ENCODE data around the gene NELFCD. TPM values are rescaled to one million over a fixed set of nuclear protein-coding genes. Genes with fewer than 3 reads are reported as not detected.

The NELFCD gene
- total RNA-seq, 1 donor from 2014 or later = 70.4 TPM

DNA sequence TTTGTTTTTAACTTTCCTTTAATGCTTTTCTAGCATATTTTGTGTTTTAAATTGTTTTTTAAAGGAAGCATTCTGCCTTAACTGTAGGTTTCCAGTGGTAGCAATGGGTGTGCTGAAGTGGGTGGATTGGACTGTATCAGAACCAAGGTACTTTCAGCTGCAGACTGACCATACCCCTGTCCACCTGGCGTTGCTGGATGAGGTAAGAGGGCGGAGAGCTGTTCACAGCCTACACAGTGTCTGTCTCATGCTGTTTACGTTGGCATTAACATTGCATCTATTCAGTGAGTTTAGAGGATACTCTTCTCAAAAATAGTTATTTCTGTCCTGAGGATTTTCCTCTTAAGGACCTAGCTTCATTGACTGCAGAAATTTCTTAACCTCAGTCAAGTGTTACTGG lies 11.9 kb downstream of the NELFCD start:
- peaks cover 59% of the 10 kb centered on the region for H3K36me3 ChIP-seq (ENCODE audit: insufficient read depth, low read length)
- H3K4me1 ChIP-seq (ENCODE audit: insufficient read depth, low read length) = no peaks in the 10 kb centered on the region
- no peaks in the 10 kb centered on the region for H3K9me3 Mint-ChIP-seq (ENCODE audit: unreplicated experiment)
- no peak for DNase-seq (ENCODE audit: low read depth)
- no peak overlapping the region for H2AFZ ChIP-seq (ENCODE audit: low read depth, low read length)
- no peaks in the 10 kb centered on the region for H3K27me3 Mint-ChIP-seq (ENCODE audit: low read depth, unreplicated experiment)
- peaks cover under 1% of the 10 kb centered on the region for H3K79me2 ChIP-seq (ENCODE audit: insufficient read depth, low read length)
- H3K4me1 Mint-ChIP-seq (ENCODE audit: low read depth, unreplicated experiment) = peaks cover 5% of the 10 kb centered on the region
- no peaks in the 10 kb centered on the region for H3K27me3 ChIP-seq (ENCODE audit: insufficient read depth, low read length)
- no peak for FAIRE-seq
- no peaks in the 10 kb centered on the region for H3K9me3 ChIP-seq (ENCODE audit: insufficient read depth, low read depth, low read length)
- H3K9ac ChIP-seq (ENCODE audit: low read length) = no peak overlapping the region
- H3K27ac ChIP-seq (ENCODE audit: low read depth, low read length) = no peak overlapping the region
- H4K20me1 ChIP-seq (ENCODE audit: insufficient read depth, low read length) = peaks cover 7% of the 10 kb centered on the region
- H3K27ac Mint-ChIP-seq (ENCODE audit: unreplicated experiment) = no peak overlapping the region
- H3K4me3 ChIP-seq (ENCODE audit: insufficient read depth, low read depth, low read length) = no peak overlapping the region
- peaks cover 9% of the 10 kb centered on the region for H3K36me3 Mint-ChIP-seq (ENCODE audit: low read depth, unreplicated experiment)
- TF ChIP-seq, protein P1, sequence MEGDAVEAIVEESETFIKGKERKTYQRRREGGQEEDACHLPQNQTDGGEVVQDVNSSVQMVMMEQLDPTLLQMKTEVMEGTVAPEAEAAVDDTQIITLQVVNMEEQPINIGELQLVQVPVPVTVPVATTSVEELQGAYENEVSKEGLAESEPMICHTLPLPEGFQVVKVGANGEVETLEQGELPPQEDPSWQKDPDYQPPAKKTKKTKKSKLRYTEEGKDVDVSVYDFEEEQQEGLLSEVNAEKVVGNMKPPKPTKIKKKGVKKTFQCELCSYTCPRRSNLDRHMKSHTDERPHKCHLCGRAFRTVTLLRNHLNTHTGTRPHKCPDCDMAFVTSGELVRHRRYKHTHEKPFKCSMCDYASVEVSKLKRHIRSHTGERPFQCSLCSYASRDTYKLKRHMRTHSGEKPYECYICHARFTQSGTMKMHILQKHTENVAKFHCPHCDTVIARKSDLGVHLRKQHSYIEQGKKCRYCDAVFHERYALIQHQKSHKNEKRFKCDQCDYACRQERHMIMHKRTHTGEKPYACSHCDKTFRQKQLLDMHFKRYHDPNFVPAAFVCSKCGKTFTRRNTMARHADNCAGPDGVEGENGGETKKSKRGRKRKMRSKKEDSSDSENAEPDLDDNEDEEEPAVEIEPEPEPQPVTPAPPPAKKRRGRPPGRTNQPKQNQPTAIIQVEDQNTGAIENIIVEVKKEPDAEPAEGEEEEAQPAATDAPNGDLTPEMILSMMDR (IDR thresholded peaks at IDR 0.05; ENCODE audit: insufficient read depth, low read depth, low read length) = no peak
- no peak for TF ChIP-seq EZH2 (IDR thresholded peaks at IDR 0.05; ENCODE audit: insufficient read depth, low read length)
- H3K4me2 ChIP-seq (ENCODE audit: low read length) = no peak overlapping the region
- no peak overlapping the region for H3K4me3 Mint-ChIP-seq (ENCODE audit: unreplicated experiment)

DNA sequence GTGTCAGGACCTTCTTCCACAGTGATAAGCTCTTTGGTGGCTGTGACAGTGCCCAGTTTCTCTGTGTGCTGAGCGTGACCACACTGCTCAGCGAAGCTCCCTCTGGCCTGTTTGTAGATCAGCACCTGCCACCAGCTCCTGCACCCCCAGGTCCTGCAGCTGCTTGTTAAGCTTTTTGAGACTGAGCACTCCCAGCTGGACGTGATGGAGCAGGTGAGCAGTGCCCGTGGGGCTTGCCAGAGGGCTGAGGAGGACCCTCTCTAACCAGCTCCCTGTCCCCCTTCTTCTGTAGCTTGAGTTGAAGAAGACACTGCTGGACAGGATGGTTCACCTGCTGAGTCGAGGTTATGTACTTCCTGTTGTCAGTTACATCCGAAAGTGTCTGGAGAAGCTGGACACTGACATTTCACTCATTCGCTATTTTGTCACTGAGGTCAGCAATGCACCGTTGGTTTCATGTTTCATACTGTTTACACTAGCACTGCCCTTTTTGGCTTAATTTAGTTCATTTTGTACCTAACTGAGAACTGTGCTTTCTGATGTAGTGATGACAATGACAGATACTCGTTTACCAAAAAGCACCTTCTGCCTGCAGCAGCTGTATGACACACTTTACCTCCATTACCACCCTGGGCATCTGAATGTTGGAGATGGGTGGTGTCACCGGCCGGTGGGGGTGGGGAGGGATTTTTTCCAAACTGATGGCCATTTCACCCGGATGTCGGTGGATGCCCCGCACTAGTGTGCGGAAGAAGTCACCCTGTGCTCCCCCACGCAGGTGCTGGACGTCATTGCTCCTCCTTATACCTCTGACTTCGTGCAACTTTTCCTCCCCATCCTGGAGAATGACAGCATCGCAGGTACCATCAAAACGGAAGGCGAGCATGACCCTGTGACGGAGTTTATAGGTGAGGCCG lies 12.5 kb downstream of the NELFCD start:
- Histone ChIP-seq H3K27me3 (ENCODE audit: insufficient read depth, low read length) (no peaks in the 10 kb centered on the region), H3K79me2 (ENCODE audit: insufficient read depth, low read length) (no peaks in the 10 kb centered on the region), H3K4me1 (ENCODE audit: insufficient read depth, low read length) (no peaks in the 10 kb centered on the region), H2AFZ (ENCODE audit: low read depth, low read length) (no peak overlapping the region), H3K4me3 (ENCODE audit: insufficient read depth, low read depth, low read length) (no peak overlapping the region), H3K4me2 (ENCODE audit: low read length) (no peak overlapping the region), H4K20me1 (ENCODE audit: insufficient read depth, low read length) (peaks cover 3% of the 10 kb centered on the region), H3K9me3 (ENCODE audit: insufficient read depth, low read depth, low read length) (no peaks in the 10 kb centered on the region), H3K27ac (ENCODE audit: low read depth, low read length) (no peak overlapping the region), H3K36me3 (ENCODE audit: insufficient read depth, low read length) (peaks cover 57% of the 10 kb centered on the region), H3K9ac (ENCODE audit: low read length) (no peak overlapping the region)
- no peak for DNase-seq (ENCODE audit: low read depth)
- peaks cover 9% of the 10 kb centered on the region for H3K36me3 Mint-ChIP-seq (ENCODE audit: low read depth, unreplicated experiment)
- H3K27me3 Mint-ChIP-seq (ENCODE audit: low read depth, unreplicated experiment) = no peaks in the 10 kb centered on the region
- FAIRE-seq = no peak
- peak overlapping the region; percentile 26 for H3K27ac Mint-ChIP-seq (ENCODE audit: unreplicated experiment)
- no peak overlapping the region for H3K4me3 Mint-ChIP-seq (ENCODE audit: unreplicated experiment)
- H3K9me3 Mint-ChIP-seq (ENCODE audit: unreplicated experiment) = no peaks in the 10 kb centered on the region
- TF ChIP-seq EZH2 (IDR thresholded peaks at IDR 0.05; ENCODE audit: insufficient read depth, low read length) = no peak
- TF ChIP-seq, protein P1 (IDR thresholded peaks at IDR 0.05; ENCODE audit: insufficient read depth, low read depth, low read length) = no peak
- peaks cover 5% of the 10 kb centered on the region for H3K4me1 Mint-ChIP-seq (ENCODE audit: low read depth, unreplicated experiment)

Data from astrocyte (in vitro differentiated cells and primary cell).